DMS53 treated with DMSO at 0.1 percent for 48 hours (cell line): Measurements from ENCODE around the gene NDUFA5.
A peak's percentile ranks its signal among the peaks of the same experiment; 100 is the strongest.
"Not testable (repeated sequence)": the region's sequence is repeated elsewhere in the genome, so short reads cannot be mapped to it uniquely, and the experiment has no call there.

ENCODE experiments used
- DNase-seq: peaks from one replicate; lab custom pipeline; 2025; ENCODE audit not compliant: unreplicated experiment; lab: John Stamatoyannopoulos, UW

Gene NDUFA5

GRCh38 chr7:123558289-123558874 lies 764 bp upstream of the NDUFA5 start:
- DNase-seq: no peak

- no peak for DNase-seq
These were observed 611 bp downstream of the NDUFA5 start for GRCh38 chr7:123557016-123557397.

- DNase-seq: no peak
These were observed 2.1 kb downstream of the NDUFA5 start for GRCh38 chr7:123555484-123555883.

GRCh38 chr7:123553159-123553558 lies 4.5 kb downstream of the NDUFA5 start:
- no peak for DNase-seq

- no peak for DNase-seq
These were observed 5.0 kb downstream of the NDUFA5 start for GRCh38 chr7:123552641-123553040.

- DNase-seq: not testable (repeated sequence)
These were observed 5.5 kb downstream of the NDUFA5 start for GRCh38 chr7:123552134-123552533.

GRCh38 chr7:123548406-123548805 lies 9.2 kb downstream of the NDUFA5 start:
- DNase-seq: no peak

- DNase-seq: no peak
These were observed 17.7 kb downstream of the NDUFA5 start for GRCh38 chr7:123539871-123540270.

- DNase-seq: no peak
These were observed 18.7 kb downstream of the NDUFA5 start for GRCh38 chr7:123538897-123539296.

- DNase-seq: no peak
These were observed 19.4 kb downstream of the NDUFA5 start for GRCh38 chr7:123538189-123538714.

GRCh38 chr7:123537026-123537642 lies 20.5 kb downstream of the NDUFA5 start:
- peak; percentile 34 for DNase-seq

GRCh38 chr7:123535517-123535916 lies 22.1 kb downstream of the NDUFA5 start:
- no peak for DNase-seq

GRCh38 chr7:123534383-123535260 lies 23.0 kb downstream of the NDUFA5 start, which contains the start of gene IQUB:
IQUB (minus strand) TSS chr7:123534595; CDS start chr7:123512340, 22,255 bp downstream.
- DNase-seq: peak; percentile 96

GRCh38 chr7:123533929-123534382 lies 23.7 kb downstream of the NDUFA5 start:
- peak; percentile 76 for DNase-seq

- peak; percentile 39 for DNase-seq
These were observed 24.1 kb downstream of the NDUFA5 start for GRCh38 chr7:123533553-123533917.

GRCh38 chr7:123532788-123533552 lies 24.6 kb downstream of the NDUFA5 start:
- DNase-seq: not testable (repeated sequence)

- DNase-seq: not testable (repeated sequence)
These were observed 25.3 kb downstream of the NDUFA5 start for GRCh38 chr7:123532343-123532742.

- DNase-seq: not testable (repeated sequence)
These were observed 27.5 kb downstream of the NDUFA5 start for GRCh38 chr7:123530035-123530591.

- DNase-seq: no peak
These were observed 29.4 kb downstream of the NDUFA5 start for GRCh38 chr7:123528265-123528664.

- not testable (repeated sequence) for DNase-seq
These were observed 29.8 kb downstream of the NDUFA5 start for GRCh38 chr7:123527712-123528225.
